GM12878 (cell line): ENCODE measurements around the gene DIS3L2.

Source experiments
- BRCA1 ChIP-seq: IDR thresholded peaks from 2 replicates; pipeline ENCODE4 v1.6.1; 2011; ENCODE audit warnings: low read depth, low read length, improper control_type of control experiment
- CTCF ChIP-seq, 3 experiments: IDR thresholded peaks in 2 of 3; conservative IDR thresholded peaks in 1 of 3; 2 replicates each; pipeline ENCODE4 v1.5.1; 2011; ENCODE audit warnings: low read depth in 3 of 3, low read length in 3 of 3, mild to moderate bottlenecking in 3 of 3, control low read depth in 2 of 3, moderate library complexity in 2 of 3, inconsistent platforms in 1 of 3, mixed read lengths in 1 of 3; ENCODE audit not compliant: control insufficient read depth in 2 of 3, insufficient read depth in 1 of 3; ENCODE audit errors: extremely low read depth in 1 of 3
- CUX1 ChIP-seq: IDR thresholded peaks from 2 replicates; pipeline ENCODE4 v1.6.1; 2012; ENCODE audit warnings: improper control_type of control experiment, low read depth, low read length; ENCODE audit not compliant: insufficient replicate concordance
- EGR1 ChIP-seq, 2 experiments: IDR thresholded peaks; 1 replicate in 1 of 2; 2 replicates in 1 of 2; pipeline ENCODE4 v1.6.1; 2011 to 2012; ENCODE audit warnings: low read depth in 2 of 2, low read length in 2 of 2, borderline replicate concordance in 1 of 2, mild to moderate bottlenecking in 1 of 2, moderate library complexity in 1 of 2
- EZH2 ChIP-seq: IDR thresholded peaks from 2 replicates; pipeline ENCODE4 v1.6.1; 2012; ENCODE audit warnings: low read depth, mild to moderate bottlenecking, control low read depth, inconsistent platforms, low read length, borderline replicate concordance; ENCODE audit not compliant: control insufficient read depth
- FOXM1 ChIP-seq: IDR thresholded peaks from 2 replicates; pipeline ENCODE4 v1.6.1; 2012; ENCODE audit warnings: low read depth, mild to moderate bottlenecking, inconsistent platforms, low read length, moderate library complexity
- GABPA ChIP-seq: IDR thresholded peaks from 2 replicates; pipeline ENCODE4 v1.6.1; 2014; ENCODE audit warnings: antibody characterized with exemption, low read depth, mild to moderate bottlenecking, inconsistent platforms
- POLR2A ChIP-seq: IDR thresholded peaks from 2 replicates; pipeline ENCODE4 v1.6.1; 2011; ENCODE audit warnings: low read depth, mild to moderate bottlenecking, low read length
- POLR2AphosphoS5 ChIP-seq: IDR thresholded peaks from 2 replicates; pipeline ENCODE4 v1.6.1; 2011; ENCODE audit warnings: mild to moderate bottlenecking, low read length, inconsistent platforms
- SP1 ChIP-seq: IDR thresholded peaks from one replicate; pipeline ENCODE4 v1.6.1; 2011; ENCODE audit warnings: low read depth, low read length
- SUZ12 ChIP-seq: fragments of 200-600 bp; sonication (generic); IDR thresholded peaks from one replicate; pipeline ENCODE4 v1.6.1; 2018; ENCODE audit warnings: antibody characterized with exemption, mild to moderate bottlenecking; ENCODE audit not compliant: unreplicated experiment
- ZBTB11 ChIP-seq: fragments of 450-650 bp; formaldehyde crosslinking; IDR thresholded peaks from 2 replicates; pipeline ENCODE4 v1.5.0; 2022; ENCODE audit warnings: mild to moderate bottlenecking, missing genetic modification characterization
- ZBTB4 ChIP-seq: fragments of 450-650 bp; formaldehyde crosslinking; IDR thresholded peaks from 2 replicates; pipeline ENCODE4 v1.4.0; 2022; ENCODE audit warnings: mild to moderate bottlenecking, moderate library complexity
- ZBTB40 ChIP-seq: fragments of 450-650 bp; IDR thresholded peaks from 2 replicates; pipeline ENCODE4 v1.6.1; 2016; ENCODE audit warnings: mild to moderate bottlenecking, moderate library complexity, borderline replicate concordance

- TF ChIP-seq CUX1 (no peak), FOXM1 (no peak), CTCF (IDR thresholded peaks at IDR 0.05 in 2 of 3, conservative IDR thresholded peaks at IDR 0.05 in 1 of 3; ENCODE audit: control insufficient read depth in 2 of 3, extremely low read depth in 1 of 3, insufficient read depth in 1 of 3, low read depth in 3 of 3, low read length in 3 of 3) (no peak), ZBTB4 (no peak), ZBTB40 (no peak), POLR2AphosphoS5 (no peak), GABPA (no peak), POLR2A (no peak), ZBTB11 (CRISPR knock-in tag) (no peak), EGR1 (IDR thresholded peaks at IDR 0.05; ENCODE audit: borderline replicate concordance in 1 of 2, low read depth in 2 of 2, low read length in 2 of 2) (no peak), BRCA1 (no peak), EZH2 (no peak), SP1 (no peak), SUZ12 (no peak)
Measured at GRCh38 chr2:232341061-232341738, 379.7 kb downstream of the DIS3L2 start.
